Measurements from ENCODE around the gene MARCHF6. TPM values are rescaled to one million over a fixed set of nuclear protein-coding genes. Genes with fewer than 3 reads are reported as not detected.
A peak's percentile ranks its signal among the peaks of the same experiment; 100 is the strongest.

The MARCHF6 gene
- total RNA-seq, 1 experiment from 2014 or later = 117 TPM

- no peak for TF ChIP-seq ZNF121 (CRISPR knock-in tag; IDR thresholded peaks at IDR 0.05)
Observed at GRCh38 chr5:10307206-10308148, 46.0 kb upstream of the MARCHF6 start, which contains the start of gene CMBL (continued).

- Mint-ChIP-seq H3K9me3 (peaks cover 17% of the 10 kb centered on the region), H3K4me3 (peak overlapping the region; percentile 39), H3K36me3 (peaks cover 16% of the 10 kb centered on the region), H3K4me1 (peaks cover 30% of the 10 kb centered on the region), H3K27ac (peak overlapping the region; percentile 84), H3K27me3 (ENCODE audit: low read depth) (peaks cover 10% of the 10 kb centered on the region)
- TF ChIP-seq ZNF416 (CRISPR knock-in tag; IDR thresholded peaks at IDR 0.05) (no peak), ZNF671 (CRISPR knock-in tag; IDR thresholded peaks at IDR 0.05) (no peak), SMAD3 (CRISPR knock-in tag; IDR thresholded peaks at IDR 0.05; ENCODE audit: borderline replicate concordance) (no peak), ZNF512 (CRISPR knock-in tag; IDR thresholded peaks at IDR 0.05; ENCODE audit: borderline replicate concordance) (no peak), MLX (CRISPR knock-in tag; IDR thresholded peaks at IDR 0.05) (no peak), ARID4B (CRISPR knock-in tag; IDR thresholded peaks at IDR 0.05; ENCODE audit: borderline replicate concordance) (no peak), USF1 (CRISPR knock-in tag; IDR thresholded peaks at IDR 0.05) (no peak), NFATC4 (CRISPR knock-in tag; IDR thresholded peaks at IDR 0.05) (no peak), CTCF (IDR thresholded peaks at IDR 0.05) (no peak), NR2C2 (CRISPR knock-in tag; IDR thresholded peaks at IDR 0.05) (no peak), PREB (CRISPR knock-in tag; IDR thresholded peaks at IDR 0.05; ENCODE audit: borderline replicate concordance) (no peak), ATF2 (CRISPR knock-in tag; IDR thresholded peaks at IDR 0.05; ENCODE audit: borderline replicate concordance, low read depth) (no peak), ZNF317 (CRISPR knock-in tag; IDR thresholded peaks at IDR 0.05; ENCODE audit: borderline replicate concordance, low read depth) (no peak)
- DNase-seq (ENCODE audit: low spot score) (no peak), ATAC-seq (no peak)
- ChIA-PET CTCF (no interaction called here), POLR2A (interaction anchor here (1.0 kb wide), 1 partner anchor 45 kb away, joined by 3 read pairs; the partner anchor contains the start of gene MARCHF6)
Observed at GRCh38 chr5:10308844-10309243, 44.7 kb upstream of the MARCHF6 start.

Data from WTC11 (cell line).